Measurements from ENCODE around the gene AXL. TPM values are rescaled to one million over a fixed set of nuclear protein-coding genes. Genes with fewer than 3 reads are reported as not detected.

AXL gene
- total and polyA plus RNA-seq, 2 of the 8 experiments (the other 6 are each of a cell fraction or from before 2014, with no cell fraction given) = 35.3 to 51.0 TPM

DNA sequence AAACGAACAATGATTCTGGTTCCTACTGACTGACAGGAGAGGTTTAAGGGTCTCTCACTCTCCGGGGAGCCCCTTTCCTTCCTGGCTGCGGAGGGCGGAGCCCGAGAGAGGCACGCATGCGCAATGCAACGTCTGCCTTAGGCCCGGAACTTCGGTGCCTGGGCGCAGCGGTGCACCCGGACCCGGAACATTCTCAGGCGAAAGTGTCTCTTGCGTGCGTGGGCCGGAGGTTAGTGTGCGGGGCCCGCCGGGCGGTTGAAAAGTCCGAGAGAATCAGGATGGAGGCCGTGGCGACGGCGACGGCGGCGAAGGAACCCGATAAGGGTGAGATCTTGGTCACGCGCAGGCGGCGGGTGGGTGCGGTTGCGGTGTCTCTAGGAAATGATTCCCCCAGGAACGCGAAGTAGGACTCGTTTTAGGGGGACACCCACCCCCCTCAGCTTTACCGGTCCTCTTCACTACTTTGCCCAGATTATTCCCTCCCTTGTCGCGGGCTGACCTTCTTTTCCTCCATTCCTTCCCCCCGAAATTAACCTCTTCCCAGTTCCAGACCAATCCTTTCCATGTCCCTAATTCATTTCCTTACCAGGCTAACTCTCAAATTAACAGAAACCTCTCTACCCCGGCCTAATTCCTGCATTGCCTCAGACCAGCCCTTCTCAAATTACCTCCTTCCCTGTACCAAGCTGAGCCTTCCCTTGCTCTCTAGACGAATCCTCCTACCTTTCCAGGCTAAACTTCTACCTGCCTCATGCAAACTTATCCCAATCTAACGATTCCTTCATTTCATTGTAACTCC, 91.2 kb downstream of the AXL start, which contains the start of gene CCDC97 (continued):
- TF ChIP-seq, protein P1, sequence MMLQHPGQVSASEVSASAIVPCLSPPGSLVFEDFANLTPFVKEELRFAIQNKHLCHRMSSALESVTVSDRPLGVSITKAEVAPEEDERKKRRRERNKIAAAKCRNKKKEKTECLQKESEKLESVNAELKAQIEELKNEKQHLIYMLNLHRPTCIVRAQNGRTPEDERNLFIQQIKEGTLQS (IDR thresholded peaks at IDR 0.05; ENCODE audit: insufficient read depth, low read depth, low read length) = no peak
- TF ChIP-seq BACH1 (IDR thresholded peaks at IDR 0.05; ENCODE audit: low read length) (peak; percentile 78), CBX5 (IDR thresholded peaks at IDR 0.05; ENCODE audit: low read depth, low read length) (no peak), HDAC2 (IDR thresholded peaks at IDR 0.05; ENCODE audit: borderline replicate concordance in 1 of 2, low read depth in 2 of 2, low read length in 2 of 2) (peak; percentile 88 to 92), SIRT6 (IDR thresholded peaks at IDR 0.05; ENCODE audit: low read length) (no peak), RAD21 (IDR thresholded peaks at IDR 0.05 in 1 of 2, conservative IDR thresholded peaks at IDR 0.05 in 1 of 2; ENCODE audit: low read depth in 2 of 2, low read length in 2 of 2) (no peak), POU5F1 (IDR thresholded peaks at IDR 0.05; ENCODE audit: low read depth, low read length) (no peak), CHD2 (IDR thresholded peaks at IDR 0.05; ENCODE audit: low read length) (peak; percentile 48; the same call in 1 of the 2 replicates), SP4 (IDR thresholded peaks at IDR 0.05; ENCODE audit: low read length) (0 out of 2 replicates have a peak, but pooled peaks have one; percentile 19), HDAC6 (IDR thresholded peaks at IDR 0.05; ENCODE audit: low read depth, low read length) (no peak), POLR2AphosphoS5 (IDR thresholded peaks at IDR 0.05; ENCODE audit: low read depth, low read length) (peak; percentile 87), RBBP5 (IDR thresholded peaks at IDR 0.05; ENCODE audit: borderline replicate concordance, low read depth, low read length) (peak; percentile 93), TEAD4 (IDR thresholded peaks at IDR 0.05; ENCODE audit: low read depth, low read length) (peak; percentile 11; the same call in 1 of the 2 replicates), KDM4A (IDR thresholded peaks at IDR 0.05; ENCODE audit: low read depth, low read length, severe bottlenecking) (peak; percentile 88), CBX8 (IDR thresholded peaks at IDR 0.05; ENCODE audit: borderline replicate concordance, low read depth, low read length) (no peak), JUND (IDR thresholded peaks at IDR 0.05; ENCODE audit: low read length) (peak; percentile 4; the same call in 1 of the 2 replicates), JUN (IDR thresholded peaks at IDR 0.05; ENCODE audit: low read depth, low read length) (no peak), E2F6 (IDR thresholded peaks at IDR 0.05) (no peak; the same call in 1 of the 2 replicates), SAP30 (IDR thresholded peaks at IDR 0.05; ENCODE audit: insufficient read depth, insufficient replicate concordance, low read length) (no peak), MAFK (IDR thresholded peaks at IDR 0.05; ENCODE audit: low read depth, low read length) (no peak), TBP (IDR thresholded peaks at IDR 0.05; ENCODE audit: low read depth, low read length) (peak; percentile 82), NANOG (IDR thresholded peaks at IDR 0.05; ENCODE audit: insufficient read depth, low read depth, low read length, poor library complexity, severe bottlenecking) (no peak)

Data from H1 (cell line).